Activated naive CD8-positive, alpha-beta T cell (primary cell): ENCODE results near the gene NCAPG.
A peak's percentile ranks its signal among the peaks of the same experiment; 100 is the strongest.

Experiments
- H3K27ac Mint-ChIP-seq: one replicate; pipeline ENCODE4 v1.8.0; 2021; ENCODE audit warnings: mixed read lengths
- H3K27me3 Mint-ChIP-seq: one replicate; pipeline ENCODE4 v1.8.0; 2021; ENCODE audit warnings: mixed read lengths
- H3K36me3 Mint-ChIP-seq: one replicate; pipeline ENCODE4 v1.8.0; 2021; ENCODE audit warnings: mixed read lengths
- H3K4me1 Mint-ChIP-seq: one replicate; pipeline ENCODE4 v1.8.0; 2021; ENCODE audit warnings: low read depth, mixed read lengths
- H3K4me3 Mint-ChIP-seq: one replicate; pipeline ENCODE4 v1.8.0; 2021; ENCODE audit warnings: mild to moderate bottlenecking, mixed read lengths
- H3K9me3 Mint-ChIP-seq: one replicate; pipeline ENCODE4 v1.8.0; 2021; ENCODE audit warnings: low read depth, mixed read lengths

NCAPG gene

DNA sequence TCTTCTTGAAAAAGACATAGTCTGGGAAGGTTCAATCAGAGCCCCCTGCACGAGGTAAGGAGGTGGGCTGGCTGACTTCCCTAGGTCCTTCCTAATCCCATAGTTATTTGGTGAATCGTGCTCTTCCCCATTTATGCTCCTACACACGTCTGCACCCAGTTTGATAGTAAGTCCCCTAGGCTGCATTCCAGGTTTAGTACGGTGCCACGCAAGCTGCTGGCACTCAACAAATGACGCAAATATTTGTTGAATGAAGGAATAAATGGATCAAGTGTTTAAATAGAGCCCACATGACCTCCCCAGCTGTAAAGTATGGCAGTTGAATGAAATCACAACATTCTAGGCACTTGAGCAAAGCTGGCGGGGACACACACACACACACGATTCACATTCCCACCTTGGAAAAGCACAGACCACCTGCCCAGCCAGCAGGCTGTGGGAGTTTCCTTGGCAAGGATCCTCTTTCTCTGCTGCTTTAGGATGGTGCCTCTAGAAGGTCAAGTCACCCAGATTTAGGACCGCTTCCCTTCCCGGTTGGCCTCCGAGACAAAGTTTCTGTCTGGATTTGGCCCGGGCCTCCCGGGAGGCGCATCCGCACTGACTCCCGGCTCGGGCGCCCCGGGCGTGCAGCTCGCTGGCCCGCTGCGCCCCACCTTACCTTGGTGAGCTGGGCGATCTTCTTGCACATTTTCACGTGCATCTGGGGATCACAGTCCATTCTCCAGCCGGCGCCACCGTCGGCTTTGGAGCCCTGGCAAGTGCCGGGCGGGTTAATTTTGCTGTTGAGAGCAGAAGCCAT, 30.1 kb upstream of the NCAPG start:
- no peaks in the 10 kb centered on the region for H3K9me3 Mint-ChIP-seq

DNA sequence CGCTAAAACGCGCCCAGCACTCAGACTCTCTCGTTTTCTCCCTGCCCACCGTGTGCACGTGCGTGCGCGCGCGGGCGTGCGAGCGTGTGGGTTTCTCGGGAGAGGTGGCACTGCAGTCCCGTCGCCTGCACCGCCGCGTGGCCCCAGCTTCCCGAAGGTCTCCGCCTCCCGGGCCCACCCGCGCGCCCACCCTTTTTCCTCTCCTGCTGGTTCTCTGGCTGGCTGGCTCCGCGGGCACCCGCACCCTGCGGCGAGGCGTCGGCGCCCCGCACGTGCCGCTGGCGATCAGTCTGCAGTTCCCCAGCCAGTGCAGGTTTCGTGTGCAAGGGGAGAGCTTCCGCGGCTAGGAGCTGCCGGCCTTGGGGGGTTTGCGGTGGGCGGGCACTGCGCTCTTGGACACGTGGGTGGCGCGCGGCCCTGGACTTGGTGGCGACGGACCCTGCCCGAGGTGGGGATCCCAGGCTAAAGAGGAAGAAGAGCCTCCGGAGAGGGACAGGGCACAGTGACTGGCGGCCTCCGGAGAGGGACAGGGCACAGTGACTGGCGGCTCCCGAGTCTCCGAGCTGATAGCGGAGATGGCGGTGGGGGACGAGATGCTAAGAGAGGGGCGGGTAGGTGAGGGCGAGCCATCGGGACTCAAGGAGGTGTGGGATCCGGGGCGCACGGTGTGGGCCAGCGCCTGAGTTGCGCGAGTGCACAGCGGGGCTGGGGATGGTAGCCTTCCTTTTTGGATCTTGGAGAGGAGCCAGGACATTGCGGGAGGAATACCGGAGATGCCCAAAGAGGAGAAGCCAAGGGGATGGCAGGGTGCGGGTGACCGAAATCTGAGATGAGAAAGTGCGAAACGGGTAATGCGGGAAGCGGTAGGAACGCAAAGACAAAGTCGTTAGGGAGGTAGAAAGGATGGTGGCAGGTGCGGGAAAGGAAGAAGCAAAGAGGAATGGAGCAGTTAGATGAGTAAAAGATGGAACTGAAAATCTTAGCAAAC, 29.2 kb upstream of the NCAPG start, which contains the start of gene FAM184B:
Gene FAM184B (minus strand): TSS at position 322 of the 988 bp plus-strand sequence. CDS start 322 bp downstream, outside the sequence.
- H3K4me1 Mint-ChIP-seq, result peaks cover 24% of the 10 kb centered on the region
- H3K4me3 Mint-ChIP-seq, result peak within 1 kb of the TSS; percentile 74
- H3K27ac Mint-ChIP-seq, result peak within 1 kb of the TSS; percentile 72
- peaks cover 2% of the 10 kb centered on the region for H3K36me3 Mint-ChIP-seq
- no peaks in the 10 kb centered on the region for H3K9me3 Mint-ChIP-seq
- H3K27me3 Mint-ChIP-seq, result peaks cover 26% of the 10 kb centered on the region

More for the DNA sequence above, 30.1 kb upstream of the NCAPG start:
- Mint-ChIP-seq H3K4me3 (peak overlapping the region; percentile 49), H3K27me3 (peaks cover 26% of the 10 kb centered on the region), H3K27ac (no peak overlapping the region), H3K36me3 (peaks cover 2% of the 10 kb centered on the region), H3K4me1 (peaks cover 20% of the 10 kb centered on the region)

DNA sequence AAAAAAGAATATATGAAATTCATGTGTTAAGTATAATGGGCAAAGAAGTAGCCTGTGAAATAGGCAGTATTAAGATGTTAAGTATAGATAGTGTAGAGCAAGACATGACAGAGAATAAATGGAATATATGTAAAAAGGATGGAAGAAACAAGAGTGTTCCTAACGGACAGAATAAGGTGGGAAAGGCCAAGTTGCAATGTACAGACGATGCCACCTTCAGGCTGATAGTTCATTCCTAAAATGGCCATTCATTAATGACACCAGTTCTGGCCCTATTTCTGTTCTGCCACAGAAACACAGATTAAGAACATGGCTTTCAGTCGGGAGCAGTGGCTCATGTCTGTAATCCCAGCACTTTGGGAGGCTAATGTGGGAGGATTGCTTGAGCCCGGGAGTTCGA, 24.9 kb upstream of the NCAPG start:
- Mint-ChIP-seq H3K4me3 (no peak overlapping the region), H3K9me3 (no peaks in the 10 kb centered on the region), H3K27ac (no peak overlapping the region), H3K4me1 (peaks cover 30% of the 10 kb centered on the region), H3K27me3 (peaks cover 6% of the 10 kb centered on the region), H3K36me3 (peaks cover 10% of the 10 kb centered on the region)

DNA sequence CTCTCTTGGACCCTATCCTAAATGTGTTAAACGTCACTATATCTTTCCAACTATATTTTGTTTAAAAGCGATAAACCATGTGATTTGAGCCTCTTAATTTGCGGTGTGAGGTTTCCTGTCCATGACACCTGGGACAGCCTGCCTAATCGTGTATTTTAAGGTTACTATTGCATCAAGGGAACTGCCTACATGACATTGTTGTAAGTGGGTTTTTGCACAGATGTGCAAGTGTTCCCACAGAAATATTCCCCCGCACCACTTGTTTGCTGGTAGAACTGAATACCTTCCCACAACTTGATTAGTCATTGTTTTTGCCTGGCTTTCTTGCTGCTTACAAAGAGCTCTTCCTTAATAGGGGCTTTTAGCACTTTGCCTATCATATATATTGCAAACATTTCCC, 24.2 kb upstream of the NCAPG start:
- Mint-ChIP-seq H3K9me3 (no peaks in the 10 kb centered on the region), H3K27ac (no peak overlapping the region), H3K27me3 (peaks cover 6% of the 10 kb centered on the region)

DNA sequence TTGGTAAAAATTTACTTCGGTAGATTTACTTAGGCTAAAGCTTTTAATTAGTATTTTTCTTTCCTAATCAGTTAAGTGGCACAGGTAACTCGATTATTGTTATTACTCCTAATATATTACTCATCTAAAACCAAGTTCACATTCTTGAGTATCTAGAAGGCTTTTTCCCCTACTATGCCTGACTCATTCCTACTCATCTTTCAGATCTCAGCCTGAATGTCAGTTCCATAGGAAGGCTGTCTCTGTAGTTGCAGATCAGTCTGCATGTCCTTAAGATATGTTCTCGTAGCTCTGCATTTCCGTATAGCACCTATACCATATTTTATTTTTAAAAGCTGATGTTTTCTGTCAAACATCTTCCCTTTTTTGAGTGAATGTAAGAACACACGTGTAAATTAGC, 23.5 kb upstream of the NCAPG start:
- Mint-ChIP-seq H3K4me1 (peaks cover 20% of the 10 kb centered on the region), H3K4me3 (no peak overlapping the region), H3K27me3 (no peaks in the 10 kb centered on the region), H3K9me3 (no peaks in the 10 kb centered on the region), H3K27ac (no peak overlapping the region), H3K36me3 (peaks cover 15% of the 10 kb centered on the region)

More for the DNA sequence above, 24.2 kb upstream of the NCAPG start:
- Mint-ChIP-seq H3K36me3 (peaks cover 11% of the 10 kb centered on the region), H3K4me3 (no peak overlapping the region), H3K4me1 (peaks cover 28% of the 10 kb centered on the region)

DNA sequence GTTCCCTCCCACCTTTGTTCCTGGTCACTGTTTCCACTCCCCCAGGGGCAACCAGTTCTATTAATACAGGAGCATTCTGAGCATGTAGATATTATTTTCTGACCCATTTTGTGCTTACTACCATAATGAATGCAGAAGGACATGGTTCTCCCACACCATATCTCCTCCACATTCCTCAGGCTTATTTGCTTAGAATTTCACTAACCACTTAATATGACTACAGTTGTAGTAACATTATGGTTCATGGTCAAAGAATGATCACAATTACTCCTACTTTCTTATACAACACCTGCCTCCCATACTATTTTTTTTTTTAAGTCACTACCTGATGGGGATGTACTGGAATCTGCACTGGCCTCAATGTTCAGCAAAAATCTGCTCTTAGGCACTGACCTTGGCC, 21.8 kb upstream of the NCAPG start:
- Mint-ChIP-seq H3K9me3 (no peaks in the 10 kb centered on the region), H3K27ac (no peak overlapping the region), H3K27me3 (no peaks in the 10 kb centered on the region), H3K4me3 (no peak overlapping the region), H3K4me1 (peaks cover 19% of the 10 kb centered on the region), H3K36me3 (peaks cover 15% of the 10 kb centered on the region)

DNA sequence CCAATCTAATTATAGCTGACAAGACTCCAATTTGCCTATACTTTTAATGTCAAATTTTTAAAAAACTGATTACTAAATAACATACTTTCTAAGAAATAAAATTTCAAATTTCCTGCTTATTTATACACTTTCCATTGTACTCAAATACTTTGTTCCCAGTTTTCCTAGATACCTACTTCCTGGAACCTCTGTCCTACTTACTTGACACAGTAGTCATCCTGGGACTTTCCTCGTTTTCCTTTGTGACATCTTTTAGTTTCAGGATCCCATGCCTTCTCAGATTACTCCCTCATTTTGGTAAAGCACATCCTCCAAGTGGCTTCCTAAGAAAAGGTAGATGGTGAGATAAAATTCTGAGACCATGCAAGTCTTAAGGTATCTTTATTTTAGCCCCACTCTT, 16.0 kb upstream of the NCAPG start:
- H3K4me3 Mint-ChIP-seq, result no peak overlapping the region
- no peak overlapping the region for H3K27ac Mint-ChIP-seq
- H3K9me3 Mint-ChIP-seq, result no peaks in the 10 kb centered on the region
- peaks cover 5% of the 10 kb centered on the region for H3K36me3 Mint-ChIP-seq
- no peaks in the 10 kb centered on the region for H3K27me3 Mint-ChIP-seq
- H3K4me1 Mint-ChIP-seq, result no peaks in the 10 kb centered on the region

DNA sequence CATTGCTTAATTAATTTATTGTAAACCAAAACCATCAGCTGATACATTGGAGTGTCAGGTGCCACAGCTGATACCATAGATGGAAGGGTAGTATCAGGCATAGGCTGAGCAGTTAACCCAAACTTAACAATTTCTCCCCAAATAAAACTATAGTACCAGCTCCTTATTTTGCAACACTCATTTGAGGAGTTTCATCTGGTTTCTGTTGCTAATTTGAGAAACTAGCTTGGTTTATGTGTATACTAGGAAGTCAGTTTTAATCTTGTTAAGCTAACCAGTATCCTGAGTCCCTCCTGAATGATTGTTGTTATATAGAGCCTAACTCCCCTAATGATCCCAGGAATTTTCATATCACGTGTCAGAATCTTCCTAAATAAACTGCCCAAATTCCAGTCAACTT, 13.0 kb upstream of the NCAPG start:
- Mint-ChIP-seq H3K4me1 (peaks cover 10% of the 10 kb centered on the region), H3K27ac (no peak overlapping the region), H3K9me3 (no peaks in the 10 kb centered on the region), H3K27me3 (no peaks in the 10 kb centered on the region), H3K4me3 (no peak overlapping the region), H3K36me3 (no peaks in the 10 kb centered on the region)

DNA sequence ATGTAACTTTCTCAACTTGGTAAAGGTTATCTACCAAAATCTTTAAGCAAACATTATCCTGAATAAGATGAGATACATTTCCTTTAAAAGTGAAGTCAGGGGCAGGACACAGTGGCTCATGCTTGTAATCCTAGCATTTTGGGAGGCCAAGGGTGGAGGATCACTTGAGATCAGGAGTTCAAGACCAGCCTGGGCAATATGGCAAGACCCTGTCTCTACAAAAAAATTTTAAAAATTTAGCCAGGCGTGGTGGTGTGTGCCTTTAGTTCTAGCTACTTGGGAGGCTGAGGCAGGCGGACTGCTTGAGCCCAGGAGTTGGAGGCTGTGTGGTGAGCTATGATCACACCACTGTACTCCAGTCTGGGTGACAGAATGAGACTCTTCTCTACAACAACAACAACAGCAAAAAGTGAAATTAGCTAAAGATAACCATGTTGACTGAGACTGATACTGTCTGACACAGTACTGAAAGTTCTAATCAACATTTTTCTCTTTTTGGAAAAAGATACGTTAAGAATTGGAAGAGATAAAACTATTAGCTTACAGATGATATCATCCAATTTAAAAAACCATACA, 5.1 kb upstream of the NCAPG start:
- H3K36me3 Mint-ChIP-seq, result peaks cover 11% of the 10 kb centered on the region
- H3K4me3 Mint-ChIP-seq, result peak overlapping the region; percentile 37

DNA sequence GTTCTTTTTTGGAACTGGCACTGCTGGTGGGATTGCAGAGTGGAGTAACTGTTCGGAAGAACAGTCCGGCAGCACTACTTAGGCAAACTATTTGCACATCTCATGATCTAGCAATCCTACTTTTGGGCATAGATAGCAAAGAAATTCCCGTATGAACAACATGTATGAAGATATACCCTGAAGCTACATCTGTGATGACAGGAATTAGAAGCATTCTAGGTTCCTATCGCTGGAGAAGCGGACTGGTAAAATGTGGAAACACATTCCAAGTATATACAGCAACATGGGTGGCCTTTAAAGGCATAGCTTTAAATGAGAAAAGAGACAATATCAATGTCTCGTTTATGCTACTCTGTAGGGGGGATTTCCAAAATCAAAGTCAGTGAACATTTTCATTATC, 3.3 kb upstream of the NCAPG start:
- Mint-ChIP-seq H3K27me3 (peaks cover 1% of the 10 kb centered on the region), H3K4me3 (peak overlapping the region; percentile 92), H3K4me1 (peaks cover 56% of the 10 kb centered on the region), H3K9me3 (no peaks in the 10 kb centered on the region), H3K27ac (no peak overlapping the region), H3K36me3 (peaks cover 11% of the 10 kb centered on the region)

More for the DNA sequence above, 5.1 kb upstream of the NCAPG start:
- Mint-ChIP-seq H3K27ac (peak overlapping the region; percentile 56), H3K27me3 (no peaks in the 10 kb centered on the region), H3K4me1 (peaks cover 53% of the 10 kb centered on the region), H3K9me3 (no peaks in the 10 kb centered on the region)

DNA sequence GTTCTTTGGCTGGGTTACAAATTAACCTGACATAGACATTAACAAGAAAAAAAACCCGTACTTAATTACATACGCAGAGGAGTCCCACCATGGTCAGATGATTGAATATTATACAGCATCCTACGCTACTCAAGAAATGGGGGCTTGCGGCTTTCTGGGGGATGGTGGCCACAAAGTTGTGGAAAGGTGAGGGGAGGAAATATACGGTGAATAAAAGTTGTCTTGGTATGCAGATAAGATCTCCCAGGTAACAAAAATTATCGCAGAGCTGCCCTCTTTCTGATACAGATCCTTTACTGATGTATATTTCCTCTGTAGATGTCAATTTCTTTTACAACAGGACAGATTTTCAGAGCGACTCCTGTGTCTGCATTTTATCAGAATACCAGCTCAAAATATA, 1.1 kb upstream of the NCAPG start:
- Mint-ChIP-seq H3K4me3 (peak overlapping the region; percentile 92), H3K9me3 (no peaks in the 10 kb centered on the region), H3K27ac (peak overlapping the region; percentile 93), H3K27me3 (peaks cover 1% of the 10 kb centered on the region), H3K4me1 (peaks cover 48% of the 10 kb centered on the region), H3K36me3 (peaks cover 7% of the 10 kb centered on the region)

DNA sequence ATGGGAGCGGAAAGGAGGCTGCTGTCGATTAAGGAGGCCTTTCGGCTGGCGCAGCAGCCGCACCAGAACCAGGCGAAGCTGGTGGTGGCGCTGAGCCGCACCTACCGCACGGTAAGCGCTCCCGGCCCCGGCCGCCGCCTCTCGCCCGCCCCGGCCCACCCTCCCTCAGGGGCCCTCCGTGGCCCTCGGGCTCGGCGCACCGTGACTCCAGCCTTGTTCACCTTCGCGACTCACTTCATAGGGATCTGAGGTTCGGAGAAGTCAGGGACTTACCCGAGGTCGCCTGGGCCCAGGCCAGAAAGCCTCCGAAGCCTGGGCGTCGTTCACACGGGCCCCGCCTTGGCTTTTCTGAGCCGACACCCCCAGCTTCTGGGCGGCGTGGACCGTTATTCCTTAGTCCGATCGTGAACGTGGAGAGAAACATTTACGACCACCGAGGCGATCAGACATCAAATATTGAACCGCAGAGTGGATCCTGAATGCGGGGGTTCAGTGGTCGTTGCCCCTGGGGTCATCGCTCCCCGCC, 362 bp downstream of the NCAPG start:
- peaks cover 37% of the 10 kb centered on the region for H3K4me1 Mint-ChIP-seq
- H3K27ac Mint-ChIP-seq, result peak overlapping the region; percentile 93
- peak overlapping the region; percentile 92 for H3K4me3 Mint-ChIP-seq
- peaks cover 7% of the 10 kb centered on the region for H3K36me3 Mint-ChIP-seq
- peaks cover 1% of the 10 kb centered on the region for H3K27me3 Mint-ChIP-seq
- no peaks in the 10 kb centered on the region for H3K9me3 Mint-ChIP-seq

DNA sequence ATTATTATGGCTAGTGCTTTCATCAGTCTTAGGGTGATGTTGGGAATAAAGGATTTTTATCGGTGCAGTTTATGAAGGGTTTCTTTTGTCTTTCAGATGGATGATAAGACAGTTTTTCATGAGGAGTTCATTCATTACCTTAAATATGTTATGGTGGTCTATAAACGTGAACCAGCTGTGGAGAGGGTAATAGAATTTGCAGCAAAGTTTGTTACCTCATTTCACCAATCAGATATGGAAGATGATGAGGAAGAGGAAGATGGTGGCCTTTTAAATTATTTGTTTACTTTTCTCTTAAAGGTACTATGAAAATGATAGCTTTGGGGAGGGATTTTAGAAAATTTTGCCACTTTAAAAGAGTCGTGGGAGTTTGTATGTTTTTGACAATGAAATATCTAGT, 1.3 kb downstream of the NCAPG start:
- Mint-ChIP-seq H3K27me3 (peaks cover 2% of the 10 kb centered on the region), H3K4me1 (peaks cover 29% of the 10 kb centered on the region), H3K4me3 (peak overlapping the region; percentile 92), H3K9me3 (no peaks in the 10 kb centered on the region), H3K27ac (no peak overlapping the region), H3K36me3 (peaks cover 7% of the 10 kb centered on the region)

DNA sequence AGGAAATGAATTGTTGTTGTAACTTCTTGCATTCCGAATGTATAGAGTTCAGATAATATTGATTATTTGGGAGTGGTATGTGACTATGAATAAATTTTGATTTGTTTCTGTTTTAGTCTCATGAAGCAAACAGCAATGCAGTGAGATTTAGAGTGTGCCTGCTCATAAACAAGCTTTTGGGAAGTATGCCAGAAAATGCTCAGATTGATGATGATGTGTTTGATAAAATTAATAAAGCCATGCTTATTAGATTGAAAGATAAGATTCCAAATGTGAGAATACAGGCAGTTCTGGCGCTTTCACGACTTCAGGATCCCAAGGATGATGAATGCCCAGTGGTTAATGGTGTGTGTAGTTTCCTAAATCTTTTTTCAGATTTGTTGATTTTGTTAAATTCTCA, 2.0 kb downstream of the NCAPG start:
- Mint-ChIP-seq H3K4me1 (peaks cover 23% of the 10 kb centered on the region), H3K9me3 (no peaks in the 10 kb centered on the region), H3K36me3 (peaks cover 6% of the 10 kb centered on the region), H3K4me3 (no peak overlapping the region), H3K27ac (no peak overlapping the region), H3K27me3 (peaks cover 2% of the 10 kb centered on the region)
